ENCODE measurements around the gene GPATCH8. TPM values are rescaled to one million over a fixed set of nuclear protein-coding genes. Genes with fewer than 3 reads are reported as not detected.

The GPATCH8 gene
- total RNA-seq, 1 experiment from 2014 or later = 22.7 TPM

DNA sequence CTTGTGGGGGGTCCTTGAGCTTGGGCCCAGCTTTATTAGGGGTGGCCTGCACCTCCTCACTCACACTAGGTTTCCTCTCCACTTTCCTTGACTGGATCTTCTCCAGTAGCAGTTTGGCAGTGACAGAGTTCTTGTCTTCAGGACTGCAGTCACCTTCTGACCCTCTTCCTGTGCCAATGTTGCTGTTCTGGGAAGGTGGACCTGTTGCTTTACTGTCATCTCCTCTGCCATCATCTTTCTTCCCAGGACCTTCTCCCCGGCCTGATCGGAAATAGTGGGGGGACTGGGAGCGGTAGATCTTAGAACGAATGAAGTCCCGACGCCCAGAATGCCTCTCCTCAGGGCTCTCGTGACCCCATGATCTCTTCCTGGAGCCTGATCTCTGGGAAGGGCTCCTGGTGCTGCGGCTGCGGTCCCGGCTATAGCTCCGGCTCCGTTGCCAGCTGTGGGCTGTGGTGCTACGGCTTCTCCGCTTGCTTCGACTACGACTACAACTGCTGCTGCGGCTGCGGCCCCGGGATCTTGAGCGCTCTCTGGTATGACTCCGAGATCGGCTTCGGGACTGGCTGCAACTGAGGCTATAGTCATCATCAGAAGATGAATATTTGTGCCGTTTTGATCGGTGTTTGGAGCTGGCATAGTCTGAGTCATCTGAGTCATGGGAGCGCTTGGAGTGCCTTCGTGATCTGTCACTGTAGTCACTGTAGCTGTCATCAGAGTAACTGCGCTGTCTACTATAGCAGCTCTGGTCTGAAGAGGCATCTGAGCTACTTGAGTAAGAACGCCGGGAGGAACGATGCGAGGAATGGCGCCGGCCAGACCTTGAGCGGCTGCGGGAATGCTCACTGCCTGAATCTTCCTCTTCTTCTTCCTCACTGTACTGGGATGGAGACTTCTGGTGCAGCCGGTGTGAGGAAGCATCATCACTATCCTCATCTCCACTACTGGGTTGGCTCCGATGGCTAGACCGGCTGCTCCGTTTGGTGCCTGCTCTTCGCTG lies 104.2 kb downstream of the GPATCH8 start:
- Histone ChIP-seq H2AFZ (ENCODE audit: low read length) (no peak overlapping the region), H3K4me1 (ENCODE audit: insufficient read depth, low read length) (no peaks in the 10 kb centered on the region), H3K27ac (ENCODE audit: low read length) (no peak overlapping the region), H3K4me3 (ENCODE audit: low read length) (no peak overlapping the region), H3K9ac (ENCODE audit: low read length) (no peak overlapping the region), H3K9me2 (replicated peaks; ENCODE audit: low read length) (no peaks in the 10 kb centered on the region), H3K36me3 (ENCODE audit: low read depth, low read length) (peaks cover 31% of the 10 kb centered on the region), H3K4me2 (ENCODE audit: low read length) (no peak overlapping the region), H3K9me3 (ENCODE audit: low read length) (no peaks in the 10 kb centered on the region), H3K79me2 (ENCODE audit: low read length) (no peaks in the 10 kb centered on the region), H3K27me3 (ENCODE audit: low read length) (no peaks in the 10 kb centered on the region), H3F3A (ENCODE audit: low read length, unreplicated experiment) (no peaks in the 10 kb centered on the region), H4K20me1 (ENCODE audit: low read length) (no peaks in the 10 kb centered on the region)
- no TSS peak for BruUV-seq (replicated peaks)
- TF ChIP-seq, protein P1, sequence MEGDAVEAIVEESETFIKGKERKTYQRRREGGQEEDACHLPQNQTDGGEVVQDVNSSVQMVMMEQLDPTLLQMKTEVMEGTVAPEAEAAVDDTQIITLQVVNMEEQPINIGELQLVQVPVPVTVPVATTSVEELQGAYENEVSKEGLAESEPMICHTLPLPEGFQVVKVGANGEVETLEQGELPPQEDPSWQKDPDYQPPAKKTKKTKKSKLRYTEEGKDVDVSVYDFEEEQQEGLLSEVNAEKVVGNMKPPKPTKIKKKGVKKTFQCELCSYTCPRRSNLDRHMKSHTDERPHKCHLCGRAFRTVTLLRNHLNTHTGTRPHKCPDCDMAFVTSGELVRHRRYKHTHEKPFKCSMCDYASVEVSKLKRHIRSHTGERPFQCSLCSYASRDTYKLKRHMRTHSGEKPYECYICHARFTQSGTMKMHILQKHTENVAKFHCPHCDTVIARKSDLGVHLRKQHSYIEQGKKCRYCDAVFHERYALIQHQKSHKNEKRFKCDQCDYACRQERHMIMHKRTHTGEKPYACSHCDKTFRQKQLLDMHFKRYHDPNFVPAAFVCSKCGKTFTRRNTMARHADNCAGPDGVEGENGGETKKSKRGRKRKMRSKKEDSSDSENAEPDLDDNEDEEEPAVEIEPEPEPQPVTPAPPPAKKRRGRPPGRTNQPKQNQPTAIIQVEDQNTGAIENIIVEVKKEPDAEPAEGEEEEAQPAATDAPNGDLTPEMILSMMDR (conservative IDR thresholded peaks at IDR 0.05; ENCODE audit: low read depth, low read length) = no peak
- no peak for TF ChIP-seq EZH2phosphoT487 (IDR thresholded peaks at IDR 0.05; ENCODE audit: borderline replicate concordance, low read length)
- no peak for TF ChIP-seq EZH2 (IDR thresholded peaks at IDR 0.05; ENCODE audit: low read length, unreplicated experiment)
- DNase-seq = no peak
- POLR2A ChIA-PET (ENCODE audit: unreplicated experiment) = no interaction called here
- no peak for ATAC-seq
- intact Hi-C loops (cut with micrococcal nuclease) = no loop called here
- CTCF ChIA-PET = no interaction called here

DNA sequence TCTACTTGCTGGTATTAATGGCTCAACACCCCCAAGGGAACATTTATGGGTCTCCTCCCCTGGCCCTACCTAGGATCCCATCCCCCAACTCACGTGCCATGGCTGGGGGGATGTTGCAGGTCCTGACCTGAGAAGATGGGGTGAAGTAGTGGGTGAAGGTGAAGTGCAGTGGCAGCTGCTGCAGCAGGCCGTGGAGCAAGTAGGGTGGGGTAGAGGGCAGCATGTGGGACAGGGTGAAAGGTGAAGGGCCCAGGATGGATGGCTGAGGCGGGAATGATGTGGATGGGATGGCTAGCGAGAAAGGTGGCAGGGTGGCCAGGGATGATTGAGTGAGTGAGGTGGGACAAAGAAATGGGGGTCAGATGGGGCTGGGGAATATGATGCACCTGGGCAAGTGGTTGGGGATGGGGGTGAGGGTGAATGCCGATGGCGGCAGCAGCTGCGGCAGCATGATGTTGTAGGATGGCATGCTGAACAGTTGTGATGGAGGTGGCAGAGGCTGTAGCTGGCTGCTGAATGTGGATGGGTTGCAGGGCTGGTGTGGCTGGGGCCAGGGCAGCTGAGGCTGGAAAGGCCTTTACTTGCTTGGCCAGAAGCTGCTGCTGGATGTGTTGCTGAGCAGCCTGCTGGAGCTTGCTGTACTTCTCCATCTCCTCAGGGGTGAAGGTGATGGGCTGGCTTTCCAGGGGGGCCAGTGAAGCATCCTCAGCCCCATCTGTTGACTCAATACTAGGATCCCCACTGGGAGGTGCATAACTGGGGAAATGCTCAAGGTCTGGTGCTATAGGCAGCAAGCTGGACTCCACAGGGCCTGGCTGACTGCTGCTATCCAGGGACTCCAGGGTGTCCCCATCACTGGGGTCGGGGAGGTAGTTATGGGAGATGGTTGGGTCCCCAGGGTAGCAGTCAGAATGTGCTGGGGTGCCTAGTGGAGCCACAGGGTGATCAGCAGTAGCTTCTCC lies 105.4 kb downstream of the GPATCH8 start:
- Histone ChIP-seq H3K9ac (ENCODE audit: low read length) (no peak overlapping the region), H3K4me2 (ENCODE audit: low read length) (no peak overlapping the region), H4K20me1 (ENCODE audit: low read length) (no peaks in the 10 kb centered on the region), H3K9me3 (ENCODE audit: low read length) (no peaks in the 10 kb centered on the region), H3K4me3 (ENCODE audit: low read length) (no peak overlapping the region), H3K9me2 (replicated peaks; ENCODE audit: low read length) (no peaks in the 10 kb centered on the region), H3K27me3 (ENCODE audit: low read length) (no peaks in the 10 kb centered on the region), H3K79me2 (ENCODE audit: low read length) (no peaks in the 10 kb centered on the region), H3F3A (ENCODE audit: low read length, unreplicated experiment) (no peaks in the 10 kb centered on the region), H2AFZ (ENCODE audit: low read length) (no peak overlapping the region), H3K36me3 (ENCODE audit: low read depth, low read length) (peaks cover 30% of the 10 kb centered on the region), H3K4me1 (ENCODE audit: insufficient read depth, low read length) (no peaks in the 10 kb centered on the region), H3K27ac (ENCODE audit: low read length) (no peak overlapping the region)
- BruUV-seq (replicated peaks) = no TSS peak
- intact Hi-C loops (cut with micrococcal nuclease) = no loop called here
- CTCF ChIA-PET = no interaction called here
- TF ChIP-seq EZH2 (IDR thresholded peaks at IDR 0.05; ENCODE audit: low read length, unreplicated experiment) (no peak), EZH2phosphoT487 (IDR thresholded peaks at IDR 0.05; ENCODE audit: borderline replicate concordance, low read length) (no peak)
- TF ChIP-seq, protein P1 (conservative IDR thresholded peaks at IDR 0.05; ENCODE audit: low read depth, low read length) = no peak
- DNase-seq (no peak), ATAC-seq (no peak)
- POLR2A ChIA-PET (ENCODE audit: unreplicated experiment) = no interaction called here

Measured in PC-3 (cell line).